Activated T-cell treated with anti-CD3 and anti-CD28 coated beads for 48 hours (primary cell): ENCODE data around the gene FAM53A.

Experiments used
- DNase-seq: peaks from one replicate; pipeline ENCODE4 v3.0.0-alpha.2; 2020; ENCODE audit warnings: low read depth

Gene FAM53A

GRCh38 chr4:1603413-1604135, 80.5 kb downstream of the FAM53A start:
- no peak for DNase-seq

- no peak for DNase-seq
These were observed 81.3 kb downstream of the FAM53A start for GRCh38 chr4:1602655-1603412.

GRCh38 chr4:1601852-1602654, 82.1 kb downstream of the FAM53A start:
- DNase-seq, result no peak

GRCh38 chr4:1601533-1601835, 82.6 kb downstream of the FAM53A start:
- no peak for DNase-seq

GRCh38 chr4:1600811-1601532, 83.1 kb downstream of the FAM53A start:
- no peak for DNase-seq

GRCh38 chr4:1600211-1600780, 83.8 kb downstream of the FAM53A start:
- DNase-seq, result no peak

GRCh38 chr4:1599491-1600210, 84.5 kb downstream of the FAM53A start:
- DNase-seq, result no peak

- no peak for DNase-seq
These were observed 85.1 kb downstream of the FAM53A start for GRCh38 chr4:1599026-1599481.

- DNase-seq, result no peak
These were observed 85.7 kb downstream of the FAM53A start for GRCh38 chr4:1598206-1599025.

GRCh38 chr4:1597021-1597931, 86.8 kb downstream of the FAM53A start:
- no peak for DNase-seq

- no peak for DNase-seq
These were observed 87.7 kb downstream of the FAM53A start for GRCh38 chr4:1596393-1596792.

GRCh38 chr4:1595789-1596325, 88.3 kb downstream of the FAM53A start:
- DNase-seq, result no peak

- DNase-seq, result no peak
These were observed 89.0 kb downstream of the FAM53A start for GRCh38 chr4:1594871-1595788.

GRCh38 chr4:1593881-1594345, 90.2 kb downstream of the FAM53A start:
- no peak for DNase-seq

GRCh38 chr4:1593458-1593857, 90.7 kb downstream of the FAM53A start:
- DNase-seq, result no peak

GRCh38 chr4:1592709-1593417, 91.2 kb downstream of the FAM53A start:
- no peak for DNase-seq
